Measurements from ENCODE around the gene TFCP2. TPM values are rescaled to one million over a fixed set of nuclear protein-coding genes. Genes with fewer than 3 reads are reported as not detected.

TFCP2 gene
- total and polyA plus RNA-seq, 2 of the 13 experiments (the other 11 are each of a cell fraction or from before 2014, with no cell fraction given), result 7.6 to 10.0 TPM

GRCh38 chr12:51197736-51198567 is 25.0 kb upstream of the TFCP2 start:
- H3K4me2 ChIP-seq (ENCODE audit: low read depth, low read length), result peak overlapping the region; percentile 77
- H3K9ac ChIP-seq (ENCODE audit: insufficient read depth, low read depth, low read length), result no peak overlapping the region; the same call in 1 of the 2 replicates
- intact Hi-C loops (cut with micrococcal nuclease; ENCODE audit: unreplicated experiment), result no loop called here
- in situ Hi-C loops (cut with HindIII; ENCODE audit: extremely low pct_ligation_motif_present, low pct_unique_long_range_greater_than_20kb), result no loop called here
- H3K9me3 ChIP-seq (ENCODE audit: low read length), result no peaks in the 10 kb centered on the region
- no peaks in the 10 kb centered on the region for H3K79me2 ChIP-seq (ENCODE audit: insufficient read depth, low read length)
- H3K27ac ChIP-seq (ENCODE audit: extremely low read length, insufficient read depth, low read length), result no peak overlapping the region
- H3K27me3 ChIP-seq (ENCODE audit: control insufficient read depth in 1 of 2, insufficient read depth in 2 of 2, low read length in 2 of 2), result no peaks in the 10 kb centered on the region; a peak in 1 of 5 replicates
- no peaks in the 10 kb centered on the region for H4K20me1 ChIP-seq (ENCODE audit: insufficient read depth, low read length)
- 0 out of 2 replicates have a peak, but pooled peaks have one; percentile 30 for TF ChIP-seq KDM5B (CRISPR knock-in tag; IDR thresholded peaks at IDR 0.05; ENCODE audit: borderline replicate concordance)
- TF ChIP-seq ZBTB38 (CRISPR knock-in tag; IDR thresholded peaks at IDR 0.05), result peak; percentile 21; the same call in 1 of the 2 replicates
- TF ChIP-seq ZNF687 (CRISPR knock-in tag; IDR thresholded peaks at IDR 0.05), result peak; percentile 30
- TF ChIP-seq MXD3 (CRISPR knock-in tag; IDR thresholded peaks at IDR 0.05), result no peak
- TF ChIP-seq AGO1 (IDR thresholded peaks at IDR 0.05; ENCODE audit: low read depth, low read length, poor library complexity, severe bottlenecking), result no peak
- TF ChIP-seq HNRNPLL (IDR thresholded peaks at IDR 0.05; ENCODE audit: low read depth, low read length, poor library complexity, severe bottlenecking), result peak; percentile 14
- TF ChIP-seq DMTF1 (CRISPR knock-in tag; IDR thresholded peaks at IDR 0.05), result no peak
- peak; percentile 46; the same call in 1 of the 2 replicates for TF ChIP-seq ZNF891 (CRISPR knock-in tag; IDR thresholded peaks at IDR 0.05)
- peak; percentile 20 for TF ChIP-seq IKZF4 (CRISPR knock-in tag; IDR thresholded peaks at IDR 0.05; ENCODE audit: borderline replicate concordance, low read depth, not compliant biosample characterization)
- TF ChIP-seq ZFY (CRISPR knock-in tag; IDR thresholded peaks at IDR 0.05), result peak; percentile 12; the same call in 1 of the 2 replicates
- TF ChIP-seq JUND (CRISPR knock-in tag; IDR thresholded peaks at IDR 0.05), result 0 out of 2 replicates have a peak, but pooled peaks have one; percentile 15
- ChIA-PET CTCF (ENCODE audit: low intra/inter-chr PET ratio, low total read pairs) (no interaction called here), POLR2A (interaction anchor here (0.8 to 1.3 kb wide), 3 partner anchors 12 to 20 kb away, joined by 3 to 4 read pairs (median 4); partner anchors contain the start of gene POU6F1)
- H3K4me1 ChIP-seq (ENCODE audit: insufficient read depth, low read length), result peaks cover 34% of the 10 kb centered on the region
- WGBS (ENCODE audit: low lambda C conversion rate), result 44% methylated on average over 24 of the region's 38 CpGs
- no TSS peak for BruUV-seq (replicated peaks)
- ATAC-seq (peak; percentile 59), DNase-seq (ENCODE audit: low spot score) (no peak), FAIRE-seq (no peak)
- no peaks in the 10 kb centered on the region for H3K36me3 ChIP-seq (replicated peaks in 1 of 2; ENCODE audit: control insufficient read depth in 1 of 2, insufficient read depth in 2 of 2, low read length in 2 of 2)
- no peak overlapping the region for H2AFZ ChIP-seq (ENCODE audit: low read length)
- peak overlapping the region; percentile 17 to 69 (median 32); a peak in 5 of 6 replicates for H3K4me3 ChIP-seq (replicated peaks in 1 of 3; ENCODE audit: insufficient read depth in 1 of 3, low read depth in 2 of 3, low read length in 3 of 3)

Measured in HepG2 (cell line).